PC-3 (cell line): ENCODE measurements around the gene AMZ1.

Experiments used
- EZH2 ChIP-seq: fragments of 300-600 bp; sonication (generic); IDR thresholded peaks from one replicate; pipeline ENCODE4 v1.6.1; 2017; ENCODE audit warnings: antibody characterized with exemption, mild to moderate bottlenecking, low read length; ENCODE audit not compliant: unreplicated experiment
- EZH2phosphoT487 ChIP-seq: fragments of 300-600 bp; sonication (generic); IDR thresholded peaks from 2 replicates; pipeline ENCODE4 v1.6.1; 2018; ENCODE audit warnings: mild to moderate bottlenecking, antibody characterized with exemption, low read length, borderline replicate concordance
- TF ChIP-seq, protein P1 (sequence below): fragments of 300-600 bp; sonication (generic); conservative IDR thresholded peaks from 2 replicates; pipeline ENCODE4 v1.5.1; 2017; ENCODE audit warnings: antibody characterized with exemption, low read depth, mild to moderate bottlenecking, low read length

- TF ChIP-seq, protein P1, sequence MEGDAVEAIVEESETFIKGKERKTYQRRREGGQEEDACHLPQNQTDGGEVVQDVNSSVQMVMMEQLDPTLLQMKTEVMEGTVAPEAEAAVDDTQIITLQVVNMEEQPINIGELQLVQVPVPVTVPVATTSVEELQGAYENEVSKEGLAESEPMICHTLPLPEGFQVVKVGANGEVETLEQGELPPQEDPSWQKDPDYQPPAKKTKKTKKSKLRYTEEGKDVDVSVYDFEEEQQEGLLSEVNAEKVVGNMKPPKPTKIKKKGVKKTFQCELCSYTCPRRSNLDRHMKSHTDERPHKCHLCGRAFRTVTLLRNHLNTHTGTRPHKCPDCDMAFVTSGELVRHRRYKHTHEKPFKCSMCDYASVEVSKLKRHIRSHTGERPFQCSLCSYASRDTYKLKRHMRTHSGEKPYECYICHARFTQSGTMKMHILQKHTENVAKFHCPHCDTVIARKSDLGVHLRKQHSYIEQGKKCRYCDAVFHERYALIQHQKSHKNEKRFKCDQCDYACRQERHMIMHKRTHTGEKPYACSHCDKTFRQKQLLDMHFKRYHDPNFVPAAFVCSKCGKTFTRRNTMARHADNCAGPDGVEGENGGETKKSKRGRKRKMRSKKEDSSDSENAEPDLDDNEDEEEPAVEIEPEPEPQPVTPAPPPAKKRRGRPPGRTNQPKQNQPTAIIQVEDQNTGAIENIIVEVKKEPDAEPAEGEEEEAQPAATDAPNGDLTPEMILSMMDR: no peak
- TF ChIP-seq EZH2phosphoT487 (no peak), EZH2 (no peak)
Measured at GRCh38 chr7:2715341-2716231, 27.6 kb downstream of the AMZ1 start.
